Stimulated activated CD8-positive, alpha-beta memory T cell treated with anti-CD3 and anti-CD28 coated beads, Interleukin-15, amount 100 ng/mL, for 24 hours (primary cell): ENCODE data around the gene MELTF.

Source experiments
- DNase-seq: peaks from one replicate; pipeline ENCODE4 v3.0.0-alpha.2; 2020; ENCODE audit warnings: low read depth

The MELTF gene

DNA sequence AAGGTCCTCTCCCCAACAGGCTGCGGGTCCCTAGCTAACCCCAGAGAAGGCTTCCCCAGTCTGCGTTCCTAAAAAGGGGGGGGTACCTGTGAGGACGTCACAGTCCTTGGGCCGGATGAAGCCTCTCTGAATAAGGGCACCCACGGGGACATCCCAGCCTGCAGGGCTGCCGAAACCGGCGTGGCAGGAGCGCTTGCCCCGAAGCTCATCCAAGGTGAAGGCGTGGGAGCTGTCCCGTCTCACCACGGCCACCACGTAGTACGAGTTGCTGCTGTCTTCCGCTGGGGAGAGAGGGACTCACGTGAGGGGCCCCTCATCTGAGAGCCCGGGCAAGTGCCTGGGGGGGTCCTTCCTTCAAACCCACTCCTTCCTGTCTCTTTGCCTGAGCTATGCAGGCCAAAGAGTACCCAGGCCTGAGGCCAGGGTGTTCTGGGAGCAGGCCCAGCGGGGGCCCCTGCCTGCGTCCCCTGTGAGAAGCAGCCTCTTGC lies 20.0 kb downstream of the MELTF start:
- no peak for DNase-seq

DNA sequence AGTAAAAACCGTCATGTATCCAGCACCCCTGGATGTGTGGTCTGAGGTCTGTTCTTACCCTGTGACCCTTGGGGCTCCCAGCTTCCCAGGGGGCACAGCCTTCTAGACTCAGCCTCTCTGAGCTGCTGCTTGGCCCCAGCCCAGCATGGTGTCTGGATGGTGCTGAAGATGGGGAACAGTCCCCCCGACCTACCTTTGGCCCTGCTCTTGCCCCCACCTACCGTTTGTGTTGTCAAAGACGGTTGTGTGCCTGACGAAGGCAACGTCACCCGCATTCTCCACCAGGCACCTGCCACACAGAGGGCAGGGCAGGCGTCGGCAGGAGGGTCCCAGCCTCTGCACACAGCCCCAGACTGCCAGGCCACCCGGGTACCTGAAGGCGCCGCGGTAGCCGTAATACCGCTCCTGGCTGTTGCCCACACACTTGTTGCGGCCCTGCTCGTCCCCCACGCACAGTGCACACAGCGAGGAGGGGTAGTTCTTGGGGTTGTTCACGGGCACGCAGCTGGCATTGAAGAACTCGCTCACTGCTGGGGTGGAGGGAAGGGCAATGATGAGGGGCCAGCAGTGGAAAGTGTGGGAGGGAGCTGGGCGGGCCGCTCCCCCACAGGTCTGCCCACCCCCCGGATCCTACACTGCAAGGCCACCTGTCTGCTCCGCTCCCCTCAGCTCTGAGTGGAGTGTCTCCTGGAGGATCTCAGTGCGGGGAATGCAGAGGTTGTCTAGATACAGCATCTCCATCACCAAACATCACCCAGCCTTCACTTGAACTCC lies 21.0 kb downstream of the MELTF start:
- DNase-seq = no peak

DNA sequence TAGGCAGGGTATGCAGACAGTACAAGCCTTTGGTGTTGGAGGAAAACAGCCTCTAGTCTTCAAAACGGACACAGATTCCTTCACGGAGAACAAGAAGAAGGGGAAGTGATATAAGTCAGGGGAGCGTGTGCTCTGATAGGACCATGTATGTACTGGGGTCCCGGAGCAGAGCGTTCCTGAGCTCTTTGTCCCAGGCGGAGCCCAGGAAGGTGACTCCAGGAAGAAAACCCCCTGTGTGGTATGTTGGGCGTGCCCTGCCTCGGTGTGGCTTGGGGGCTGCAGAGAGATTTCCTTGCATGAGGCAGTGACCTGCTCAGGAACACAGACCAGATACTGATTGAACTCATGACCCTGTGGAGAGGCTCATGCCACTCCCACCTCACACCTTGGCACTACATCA lies 21.7 kb downstream of the MELTF start:
- no peak for DNase-seq

DNA sequence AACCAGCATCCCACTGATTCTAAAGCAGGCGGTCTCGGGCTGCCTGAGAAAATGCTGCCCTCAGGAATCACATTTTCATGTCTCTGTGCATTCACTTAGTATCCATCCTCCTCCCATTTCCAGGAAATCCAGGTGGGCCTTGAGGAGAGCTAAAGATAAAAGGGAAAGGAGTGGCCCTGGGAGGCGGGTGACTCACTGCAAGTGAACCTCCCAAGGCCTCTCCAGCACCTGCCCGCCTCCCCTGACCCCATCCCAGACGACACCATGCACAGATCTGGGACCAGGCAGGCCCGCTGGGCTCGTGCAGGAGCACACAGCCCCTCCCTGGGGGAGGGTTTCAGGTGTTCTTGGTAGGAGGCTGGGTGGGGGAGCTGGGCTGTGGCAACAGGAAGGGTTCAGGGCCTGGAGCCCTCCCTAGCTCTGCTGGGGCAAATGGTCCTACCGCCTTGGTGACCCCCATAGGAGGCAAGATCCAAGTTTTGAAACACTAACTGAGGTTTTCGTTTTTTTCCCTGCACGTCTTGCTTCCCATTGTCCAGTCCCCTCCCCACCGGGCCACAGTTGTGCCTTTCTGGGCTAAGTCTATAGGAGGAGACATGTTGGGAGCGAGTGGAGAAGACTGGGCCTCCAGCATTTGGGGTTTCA lies 22.2 kb downstream of the MELTF start:
- no peak for DNase-seq

DNA sequence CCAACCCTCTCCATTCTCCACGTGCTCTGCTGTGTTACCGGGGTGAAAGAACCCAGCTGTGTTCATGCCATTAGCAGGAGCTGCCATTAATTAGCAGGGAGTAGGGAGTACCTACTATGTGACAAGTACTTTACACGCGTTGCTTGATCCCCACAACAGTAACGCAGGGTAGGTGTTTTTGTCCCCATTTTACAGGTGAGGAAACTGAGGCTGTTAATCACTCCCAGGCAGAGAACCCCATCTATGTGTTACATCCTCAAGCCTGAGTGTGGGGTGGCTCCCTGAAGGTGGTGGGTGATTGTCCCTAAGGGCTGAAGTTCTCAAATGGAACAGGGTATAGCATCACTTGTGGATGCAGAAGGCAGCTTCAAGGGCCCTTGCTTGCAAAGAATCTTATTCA lies 22.8 kb downstream of the MELTF start:
- no peak for DNase-seq

DNA sequence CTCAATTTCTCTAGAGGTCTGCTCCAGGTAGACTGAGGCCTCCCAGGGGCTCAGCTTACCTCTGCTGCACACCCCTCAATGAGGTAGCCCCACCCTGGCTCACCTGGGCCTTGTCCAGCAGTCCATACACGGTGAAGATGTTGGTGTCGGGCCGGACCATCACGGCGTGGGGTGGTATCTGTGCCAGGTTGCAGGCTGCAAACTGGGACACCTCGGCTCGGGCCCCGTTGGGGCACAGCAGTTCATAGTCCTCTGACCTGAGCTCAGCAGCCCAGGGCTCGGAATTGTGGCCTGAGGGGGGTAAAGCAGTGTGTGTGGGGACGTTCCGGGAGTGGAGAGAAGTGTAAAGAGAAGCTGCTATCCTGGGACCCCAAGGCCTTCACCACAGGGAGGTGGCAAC lies 23.2 kb downstream of the MELTF start:
- no peak for DNase-seq

DNA sequence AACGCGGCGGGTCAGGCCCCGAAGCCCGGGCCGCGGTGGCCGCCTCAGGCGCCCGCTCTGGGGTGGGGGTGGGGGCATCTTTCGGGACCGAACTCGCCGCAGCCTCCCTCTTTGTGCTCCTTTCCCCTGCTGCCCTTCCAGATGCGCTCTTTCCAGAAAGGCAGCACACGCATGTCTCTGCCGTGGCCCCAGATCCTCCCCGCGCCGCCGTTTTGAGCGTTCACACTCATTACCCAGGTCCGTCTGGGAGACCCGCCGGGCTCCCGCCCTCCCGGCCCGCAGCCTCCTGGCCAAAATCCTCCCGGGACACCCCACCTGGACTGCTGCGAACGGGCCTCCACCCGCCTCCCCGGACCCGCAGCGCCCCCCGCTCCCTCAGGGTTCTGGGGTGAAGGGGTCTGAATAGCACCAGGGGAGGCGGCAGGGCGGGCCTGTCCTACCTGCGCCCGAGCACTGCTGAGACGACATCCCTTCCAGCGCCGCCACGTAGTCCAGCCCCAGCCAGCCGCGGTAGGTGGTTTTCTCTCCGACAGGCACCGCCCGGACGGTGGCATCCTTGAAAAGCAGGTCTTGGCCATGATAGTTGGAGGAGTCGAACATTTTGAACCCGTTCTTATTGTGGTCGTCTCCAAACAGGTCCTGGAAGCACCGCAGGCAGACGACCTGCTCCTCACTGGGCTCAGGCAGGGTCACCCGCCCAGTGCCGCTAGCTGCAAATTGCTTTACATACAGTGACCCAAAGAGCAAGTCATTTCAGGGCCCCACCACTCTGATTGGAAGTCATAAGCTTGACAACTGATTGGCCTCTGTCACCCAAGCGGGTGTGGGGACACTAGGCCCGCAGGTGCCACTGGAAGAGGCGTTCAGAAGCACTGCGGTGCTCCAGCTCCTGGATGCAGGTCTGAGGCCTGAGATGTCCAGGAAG lies 25.9 kb downstream of the MELTF start:
- no peak for DNase-seq

DNA sequence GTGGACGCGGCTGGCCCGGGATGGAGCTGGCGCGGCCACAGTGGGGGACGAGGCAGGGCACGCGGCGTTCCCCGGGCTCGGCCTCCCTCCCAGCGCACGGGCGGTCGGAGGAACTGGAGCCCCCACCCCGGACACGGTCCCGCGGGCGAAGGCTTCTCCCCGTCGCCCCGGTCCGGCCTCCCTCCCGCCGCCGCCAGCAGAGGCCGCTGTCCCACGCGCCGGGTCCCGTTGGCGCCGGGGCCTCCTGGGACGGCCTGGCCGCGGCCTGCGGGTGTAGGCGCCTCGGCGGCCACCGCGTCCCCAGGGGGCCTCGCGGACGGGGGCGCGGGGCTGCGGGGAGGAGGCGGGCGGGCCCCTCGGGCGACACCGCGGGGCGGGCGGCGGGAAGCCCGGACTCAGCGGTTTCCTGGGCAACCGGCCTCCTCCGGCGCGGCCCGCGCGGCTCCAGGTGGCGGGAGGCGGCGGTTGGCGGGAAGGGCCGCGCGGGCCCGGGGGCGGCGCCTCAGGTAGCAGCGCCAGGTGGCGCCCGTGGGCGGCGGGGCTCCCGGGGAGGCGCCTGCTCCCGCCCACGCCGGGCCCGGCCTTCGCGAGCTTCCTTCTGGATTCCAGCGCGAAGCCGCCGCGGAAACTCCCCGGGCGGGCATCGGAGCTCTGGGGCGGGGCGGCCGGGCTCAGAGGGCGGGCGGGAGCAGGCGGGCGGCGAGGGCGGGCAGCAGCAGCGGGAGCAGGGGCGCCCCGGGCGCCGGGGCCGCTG lies 26.7 kb downstream of the MELTF start:
- peak; percentile 57 for DNase-seq

DNA sequence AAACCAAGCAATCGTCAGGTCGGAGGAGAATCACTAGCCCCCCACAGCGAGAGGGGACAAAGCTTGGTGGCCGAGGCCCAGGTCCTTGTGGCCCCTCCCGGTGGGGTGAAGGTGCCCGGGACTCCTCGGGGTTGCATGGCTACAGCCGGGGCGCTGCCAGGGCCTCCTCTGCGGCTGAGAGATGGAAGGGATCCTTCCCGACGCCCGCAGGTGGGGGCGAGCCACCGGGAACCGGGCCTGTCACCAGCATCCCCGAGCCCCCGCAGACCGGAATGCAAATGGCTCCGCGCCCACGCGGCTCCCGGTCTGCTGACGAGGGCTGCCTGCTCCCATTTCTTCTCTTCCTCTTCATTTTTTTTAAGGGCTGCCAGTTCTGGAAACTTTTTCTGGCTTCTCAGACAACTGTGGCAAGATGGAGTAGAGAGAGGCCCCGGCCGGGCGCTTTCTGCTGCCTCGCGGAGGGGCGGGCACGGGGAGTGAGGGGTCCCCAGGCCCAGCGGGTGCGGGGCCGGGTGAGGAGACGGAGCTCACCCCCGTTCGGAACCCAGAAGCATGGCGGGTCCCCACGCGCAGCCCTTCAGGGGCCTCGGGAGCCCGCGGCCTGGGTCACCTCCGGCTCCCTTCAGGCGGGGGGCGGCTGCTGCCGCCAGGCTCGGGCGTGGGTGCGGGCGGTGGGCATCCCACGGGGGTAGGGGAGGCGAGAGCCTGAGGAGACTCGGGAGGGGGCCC lies 27.5 kb downstream of the MELTF start:
- no peak for DNase-seq

DNA sequence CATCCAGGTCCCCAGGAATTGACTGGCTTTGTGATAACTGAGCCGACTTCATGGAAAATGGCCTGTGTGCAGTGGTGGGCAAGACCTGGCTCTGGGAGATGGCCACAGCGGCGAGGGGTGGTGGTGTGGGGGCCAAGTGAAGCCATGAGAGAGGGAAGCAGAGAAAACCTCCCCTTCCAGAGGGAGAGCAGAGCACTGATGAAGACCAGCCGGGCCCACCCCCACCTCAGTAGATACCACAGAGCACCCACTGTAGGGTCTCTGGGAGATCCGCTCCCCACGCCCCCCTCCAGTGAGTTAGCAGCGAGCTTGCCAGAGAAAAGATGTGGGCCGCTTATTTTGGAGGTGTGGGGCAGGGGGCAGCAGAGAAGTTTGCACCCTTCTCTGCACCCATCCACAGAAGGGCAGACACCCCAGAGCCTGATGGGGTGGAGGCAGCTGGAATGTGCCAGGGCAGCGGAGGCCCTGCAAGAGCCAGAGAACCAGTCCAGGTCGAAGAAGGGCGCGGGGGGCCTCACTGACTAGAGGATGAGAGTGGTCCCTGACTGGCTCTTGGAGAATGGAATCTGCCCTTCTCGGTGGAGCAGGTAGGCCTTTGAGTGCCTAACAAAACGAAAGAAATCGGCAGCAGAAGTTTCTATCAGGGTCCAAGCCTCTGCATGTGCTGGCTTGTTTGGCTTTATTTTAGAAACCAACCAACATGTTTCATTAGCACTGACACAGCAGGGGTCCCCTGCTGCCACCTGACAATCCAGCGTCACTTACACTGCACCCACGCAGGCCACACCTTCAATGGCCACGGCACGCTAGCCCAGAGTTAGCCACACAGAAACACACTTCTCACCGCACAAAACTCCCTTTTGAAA lies 28.3 kb downstream of the MELTF start:
- DNase-seq = no peak

DNA sequence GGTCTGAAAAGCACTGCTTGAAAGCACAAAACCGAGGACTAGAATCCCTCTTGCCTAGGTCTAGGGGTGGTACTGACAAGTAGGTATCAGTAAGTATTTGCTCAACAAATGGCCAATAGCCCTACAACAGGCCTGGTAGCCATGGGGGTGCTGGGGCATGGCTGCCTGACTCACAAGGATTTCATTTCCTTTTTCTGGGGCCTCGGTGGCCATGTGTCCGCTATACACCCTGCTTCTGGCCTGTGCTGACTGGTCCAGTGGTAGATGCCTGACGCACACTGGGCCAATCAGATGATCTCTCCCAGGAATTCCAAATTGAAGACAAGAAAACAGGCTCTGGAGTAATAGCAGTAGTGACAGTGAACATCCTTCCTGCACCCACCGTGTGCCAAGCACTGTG lies 29.4 kb downstream of the MELTF start:
- no peak for DNase-seq

DNA sequence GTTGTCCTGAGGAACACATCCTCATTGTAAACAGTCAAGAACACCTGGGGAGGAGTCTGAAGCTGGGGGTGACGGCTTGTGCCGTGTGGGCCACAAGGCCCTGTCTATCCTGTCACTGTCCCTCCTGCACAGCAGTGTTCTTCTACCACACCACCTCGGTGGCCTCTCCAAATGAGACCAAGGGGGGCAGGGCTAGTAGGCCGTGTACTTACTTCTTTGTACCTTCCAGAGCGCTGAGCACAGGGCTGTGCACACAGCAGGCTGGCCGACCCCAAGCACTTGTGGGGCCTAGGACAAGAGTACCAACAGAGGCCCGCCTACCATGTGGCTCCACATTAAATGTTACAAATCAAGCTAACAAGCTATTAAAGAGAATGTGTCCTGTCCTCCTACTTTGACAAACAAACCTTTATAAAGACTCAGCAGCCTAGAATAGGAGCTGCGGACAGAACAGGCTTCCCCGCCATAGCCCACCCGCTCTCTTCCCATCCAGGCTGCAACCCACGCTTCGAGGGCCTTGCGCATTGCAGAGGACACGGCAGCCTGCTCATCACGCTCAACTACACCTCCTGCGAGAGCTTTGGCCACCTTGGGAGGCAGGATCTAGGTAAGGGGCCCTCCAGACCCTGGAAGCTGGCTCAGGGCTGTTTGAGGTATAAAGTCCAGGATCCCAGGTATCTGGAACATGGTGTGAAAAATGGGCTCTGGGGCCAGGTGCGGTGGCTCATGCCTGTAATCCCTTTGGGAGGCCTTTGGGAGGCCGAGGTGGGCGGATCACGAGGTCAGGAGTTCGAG lies 30.5 kb downstream of the MELTF start:
- no peak for DNase-seq

DNA sequence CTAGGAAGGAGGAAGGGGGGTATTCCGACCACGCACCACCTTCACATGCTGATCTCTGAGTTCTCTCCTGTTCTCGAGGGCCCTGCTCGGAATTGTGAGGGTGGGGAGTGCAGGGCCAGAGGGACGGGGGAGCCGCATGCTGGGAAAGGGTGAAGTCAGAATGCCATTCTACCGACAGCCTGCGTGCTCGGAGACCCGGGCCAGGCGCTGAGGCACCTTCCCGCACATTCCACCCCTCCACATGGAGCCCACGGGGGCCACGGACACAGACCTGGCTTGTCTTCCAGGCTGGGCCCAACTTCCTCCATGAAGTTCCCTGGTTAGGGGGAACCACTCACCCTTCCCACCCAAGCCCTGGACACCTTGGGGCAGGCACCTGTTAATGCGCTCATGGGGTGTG lies 32.3 kb downstream of the MELTF start:
- no peak for DNase-seq

DNA sequence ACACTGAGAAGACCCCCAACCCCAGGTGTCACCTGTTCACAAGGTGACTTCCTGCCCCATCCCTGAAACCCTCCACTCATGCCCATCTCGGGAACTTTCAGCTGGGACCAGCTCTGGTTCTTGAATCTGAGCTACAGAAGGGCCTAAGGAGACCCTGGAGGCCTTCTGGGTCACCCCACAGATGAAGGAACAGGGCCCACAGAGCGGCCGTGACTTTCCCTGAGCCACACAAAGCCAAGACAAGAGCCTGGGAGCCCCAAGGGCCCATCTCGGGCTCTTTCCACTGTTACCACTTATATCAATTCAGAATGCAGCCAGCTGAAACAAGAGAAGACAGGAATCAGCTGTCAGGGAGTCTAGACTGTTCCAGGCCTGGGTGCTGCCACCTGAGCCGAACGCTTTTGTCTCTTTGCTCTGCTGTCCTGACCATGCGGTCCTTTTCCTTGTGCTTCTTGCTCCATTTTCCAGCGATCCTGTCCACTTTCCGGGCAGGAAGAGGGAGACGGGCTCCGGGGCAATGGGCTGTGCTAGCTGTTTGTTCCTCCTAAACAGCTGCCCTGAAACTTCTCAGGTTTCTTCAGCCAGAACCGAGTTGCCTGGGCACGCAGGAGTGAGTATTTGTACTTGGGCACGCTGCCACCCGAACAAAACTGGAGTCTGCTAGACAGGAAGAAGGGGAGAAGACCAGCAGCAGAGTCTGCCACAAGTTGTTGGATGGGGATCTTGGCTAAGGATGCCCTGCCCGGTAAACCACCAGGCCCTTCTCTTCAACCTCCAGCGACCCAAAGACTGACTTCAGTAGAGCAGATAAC lies 33.0 kb downstream of the MELTF start:
- no peak for DNase-seq

DNA sequence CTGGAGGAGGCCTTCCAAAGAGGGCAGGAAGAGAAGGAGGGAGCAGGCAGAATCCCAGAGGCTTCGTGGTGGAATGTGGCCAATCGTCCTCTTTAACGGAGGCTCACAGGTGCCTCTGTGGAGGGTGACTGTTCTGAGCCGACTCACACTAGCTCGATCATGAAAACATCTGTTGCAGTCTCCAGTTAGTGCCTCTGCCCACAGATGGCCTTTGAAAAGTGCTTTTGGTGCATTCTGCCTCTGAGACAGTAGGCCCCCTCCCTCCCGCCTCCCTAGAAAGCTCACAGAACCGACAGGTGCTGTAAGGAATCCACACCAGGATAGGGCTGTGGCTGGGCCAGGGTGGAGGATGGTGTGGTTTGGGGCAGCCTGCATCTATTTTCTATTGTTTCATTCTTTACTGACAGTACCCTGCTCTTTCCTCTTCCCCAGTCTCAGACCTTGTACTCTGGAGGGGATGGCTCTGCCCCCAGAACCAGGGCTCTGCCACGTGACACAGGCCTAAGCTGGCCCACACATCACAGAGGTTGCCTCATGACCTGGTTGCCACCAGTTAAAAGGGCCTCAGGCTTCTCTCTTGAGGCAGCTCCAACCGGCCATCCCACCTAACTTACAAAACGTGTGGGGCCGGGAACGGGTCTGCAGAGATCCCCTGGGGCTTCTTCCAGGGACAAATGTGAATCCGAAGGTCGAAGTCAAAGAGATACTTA lies 33.8 kb downstream of the MELTF start:
- no peak for DNase-seq

DNA sequence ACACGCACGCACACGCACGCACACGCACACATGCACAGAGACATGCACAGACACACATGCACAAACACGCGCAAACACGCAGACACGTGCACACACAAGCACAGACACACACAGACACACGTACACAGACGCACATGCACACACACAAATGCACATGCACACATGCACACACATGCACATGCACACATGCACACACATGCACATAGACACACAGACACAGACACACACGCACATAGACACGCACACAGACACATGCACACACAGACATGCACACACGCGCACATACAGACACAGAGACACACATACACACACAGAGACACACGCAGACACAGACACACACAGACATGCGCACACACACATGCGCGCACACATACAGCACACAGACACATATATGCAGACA lies 34.6 kb downstream of the MELTF start:
- no peak for DNase-seq

DNA sequence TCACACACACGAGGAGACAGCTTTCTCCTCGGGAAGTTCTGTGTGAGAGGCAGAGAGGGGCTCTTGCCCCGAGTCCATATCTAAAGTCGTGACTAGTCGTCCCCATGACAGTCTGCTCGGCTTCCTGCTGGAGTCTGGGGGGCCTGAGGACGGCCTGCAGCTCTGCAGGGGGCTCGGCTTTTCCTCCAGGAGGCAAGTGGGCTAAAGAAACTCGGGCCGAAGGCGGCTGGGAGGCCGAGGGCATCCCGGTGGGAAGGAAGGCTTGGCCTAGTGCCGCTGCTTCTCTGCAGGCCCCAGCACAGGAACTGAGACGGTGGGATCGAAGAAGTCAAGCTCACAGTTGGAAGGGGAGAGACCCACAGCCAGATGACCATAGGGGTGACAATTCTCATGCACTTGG lies 35.6 kb downstream of the MELTF start:
- DNase-seq = no peak
